ENCODE data around the gene PTPN1.
"Not testable (repeated sequence)": the region's sequence is repeated elsewhere in the genome, so short reads cannot be mapped to it uniquely, and the experiment has no call there.

The PTPN1 gene

GRCh38 chr20:50590348-50590664 lies 80.1 kb downstream of the PTPN1 start:
- DNase-seq (ENCODE audit: low read depth in 3 of 3), result no peak

GRCh38 chr20:50591233-50591852 lies 81.2 kb downstream of the PTPN1 start:
- no peak for DNase-seq (ENCODE audit: low read depth in 3 of 3)

DNA sequence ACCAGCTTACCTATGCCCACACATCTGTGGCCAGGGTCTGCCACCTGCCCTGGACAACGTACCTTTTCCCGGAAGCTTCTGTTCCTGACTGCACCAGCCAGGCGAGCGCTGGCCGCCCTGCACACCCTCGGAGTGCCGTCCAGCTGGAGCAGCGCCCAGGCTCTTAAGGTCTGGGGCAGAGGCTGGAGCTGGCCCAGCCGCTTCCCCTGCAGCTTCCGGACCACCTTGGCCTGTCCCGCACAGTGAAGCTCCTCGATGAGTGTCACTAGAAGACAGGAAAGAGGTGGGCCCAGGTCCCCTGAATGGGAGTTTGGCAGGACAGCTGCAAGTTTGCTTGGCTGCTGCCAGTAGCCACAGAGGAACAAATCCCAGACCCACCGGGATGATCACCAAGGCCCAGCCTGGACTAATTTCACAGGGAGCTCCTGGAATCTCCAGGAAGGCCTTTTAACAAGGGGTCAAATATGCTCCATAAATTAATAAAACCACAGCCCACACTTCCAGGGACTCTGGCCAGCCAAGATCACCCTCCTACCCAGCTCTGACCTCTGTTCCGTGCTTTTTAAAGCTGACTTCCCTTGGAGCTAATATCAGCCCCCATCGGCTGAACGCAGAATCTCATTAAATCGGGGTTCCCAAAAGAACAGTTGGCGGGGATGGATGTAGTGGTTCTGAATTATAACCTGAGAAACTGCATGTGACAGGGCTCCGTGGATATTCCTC lies 82.3 kb downstream of the PTPN1 start:
- DNase-seq (ENCODE audit: low read depth in 3 of 3), result no peak

GRCh38 chr20:50593005-50593335 lies 82.8 kb downstream of the PTPN1 start:
- DNase-seq (ENCODE audit: low read depth in 3 of 3), result no peak

- DNase-seq (ENCODE audit: low read depth in 3 of 3), result no peak
Observed at GRCh38 chr20:50594231-50594590, 84.0 kb downstream of the PTPN1 start.

DNA sequence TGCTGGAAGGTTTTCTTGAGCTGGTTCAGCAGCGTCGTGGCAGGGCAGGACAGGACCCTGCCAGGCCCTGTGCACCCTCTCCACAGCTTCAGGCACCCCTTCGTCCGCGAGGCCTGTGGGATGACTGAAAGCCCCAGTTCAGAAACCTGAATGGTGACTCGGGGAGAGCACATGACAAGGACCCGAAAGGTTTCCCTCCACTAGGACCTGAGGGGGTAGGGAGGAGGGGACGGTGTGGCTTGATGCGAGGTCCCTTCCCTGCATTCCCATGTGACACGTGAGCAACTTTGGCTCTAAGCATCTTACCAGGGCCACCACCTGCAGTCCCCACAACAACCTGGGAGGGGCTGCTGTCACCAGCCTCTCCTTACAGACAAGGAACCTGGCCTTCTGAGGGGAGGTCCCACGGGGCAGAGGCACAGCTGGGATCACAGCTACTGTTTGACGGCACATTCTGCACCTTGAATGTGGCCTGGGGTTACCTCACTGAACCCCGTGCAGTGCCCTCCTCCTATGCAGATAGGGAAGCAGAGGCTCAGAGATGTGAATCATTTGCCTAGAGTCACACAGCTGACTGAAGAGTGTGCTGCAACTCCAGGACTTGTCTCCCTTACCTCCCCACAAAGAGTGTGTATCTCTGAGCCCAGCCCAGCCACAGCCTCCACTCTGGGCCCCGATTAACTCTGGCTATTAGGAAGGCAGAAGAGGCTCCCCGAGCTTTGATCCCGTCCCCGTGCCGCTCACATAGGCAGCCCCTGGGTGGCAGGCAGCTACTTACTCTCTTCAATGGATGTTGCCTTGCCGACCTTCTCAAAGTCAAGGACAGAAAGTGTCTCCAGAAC lies 84.6 kb downstream of the PTPN1 start:
- no peak for DNase-seq (ENCODE audit: low read depth in 3 of 3)

- DNase-seq (ENCODE audit: low read depth in 3 of 3), result no peak
Observed at GRCh38 chr20:50595433-50595895, 85.3 kb downstream of the PTPN1 start.

GRCh38 chr20:50595988-50596693 lies 86.0 kb downstream of the PTPN1 start:
- DNase-seq (ENCODE audit: low read depth in 3 of 3), result no peak

DNA sequence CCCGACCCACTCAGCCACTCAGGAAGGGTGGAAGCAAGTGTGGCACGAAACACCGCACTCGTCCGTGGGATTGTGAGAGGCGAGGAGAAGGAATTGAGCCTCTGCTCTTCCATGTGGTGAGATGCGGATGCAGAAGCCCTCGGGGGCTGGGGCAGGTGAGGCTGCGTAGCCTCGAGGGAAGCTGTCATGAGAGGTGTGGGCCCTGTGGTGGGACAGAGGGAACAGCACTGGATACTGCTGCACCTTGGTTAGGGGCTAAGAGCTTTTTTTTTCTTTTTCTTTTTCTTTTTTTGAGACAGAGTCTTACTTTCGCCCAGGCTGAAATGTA lies 86.5 kb downstream of the PTPN1 start:
- no peak for DNase-seq (ENCODE audit: low read depth in 3 of 3)

DNA sequence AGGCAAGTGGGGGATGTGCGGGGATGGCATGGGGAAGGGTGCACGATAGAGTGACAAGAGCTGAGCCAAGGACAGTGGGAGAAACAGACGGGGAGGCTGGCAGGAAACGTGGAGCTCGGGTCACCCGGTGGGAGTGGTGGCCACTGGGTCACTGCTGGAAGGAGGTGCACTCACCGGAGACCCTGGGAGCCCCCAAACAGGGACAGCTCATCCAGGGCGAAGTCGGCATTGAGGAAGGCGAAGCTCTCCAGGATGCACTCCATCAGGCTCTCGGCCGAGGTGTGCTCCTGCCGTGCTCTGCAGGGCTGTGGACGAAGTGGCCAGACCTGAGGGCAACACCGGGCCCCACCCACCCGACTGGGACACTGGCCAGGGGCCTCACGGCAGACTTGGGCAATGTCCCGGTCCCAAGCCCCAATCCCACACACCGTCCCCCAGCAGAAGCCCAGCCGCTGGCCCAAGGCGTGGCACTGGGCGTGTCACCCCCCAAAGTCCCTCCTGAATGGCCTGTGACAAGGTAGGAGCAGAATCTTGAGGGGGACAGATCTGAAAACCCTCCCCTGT lies 87.3 kb downstream of the PTPN1 start:
- no peak for DNase-seq (ENCODE audit: low read depth in 3 of 3)

GRCh38 chr20:50598074-50598473 lies 87.9 kb downstream of the PTPN1 start:
- no peak for DNase-seq (ENCODE audit: low read depth in 3 of 3)

GRCh38 chr20:50598768-50599167 lies 88.6 kb downstream of the PTPN1 start:
- DNase-seq (ENCODE audit: low read depth in 3 of 3), result not testable (repeated sequence)

DNA sequence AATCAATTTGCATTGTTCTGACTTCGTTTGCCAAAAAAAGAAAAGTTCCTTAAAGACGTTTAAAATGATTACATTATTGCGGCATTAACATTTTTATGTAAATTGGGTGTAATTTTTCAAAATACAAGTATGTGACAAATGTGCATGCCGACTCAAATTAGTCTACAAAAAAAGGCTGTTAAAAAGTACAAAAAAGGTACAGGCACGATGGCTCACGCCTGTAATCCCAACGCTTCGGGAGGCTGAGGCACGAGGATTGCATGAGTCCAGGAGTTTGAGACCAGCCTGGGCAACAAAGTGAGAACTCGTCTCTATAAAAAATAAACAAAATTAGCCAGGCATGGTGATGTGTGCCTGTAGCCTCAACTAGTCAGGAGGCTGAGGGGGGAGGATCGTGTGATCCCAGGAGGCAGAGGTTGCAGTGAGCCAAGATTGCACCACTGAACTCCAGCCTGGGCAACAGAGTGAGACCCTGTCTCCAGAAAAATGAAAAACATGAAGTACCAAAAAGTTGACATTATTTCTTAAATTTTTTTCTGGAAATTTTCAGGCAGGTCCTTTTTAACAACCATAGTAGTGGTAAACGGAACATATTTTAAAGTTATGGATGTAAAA lies 90.2 kb downstream of the PTPN1 start:
- no peak for DNase-seq (ENCODE audit: low read depth in 3 of 3)

GRCh38 chr20:50601511-50602431 lies 91.6 kb downstream of the PTPN1 start:
- no peak for DNase-seq (ENCODE audit: low read depth in 3 of 3)

GRCh38 chr20:50602432-50603088 lies 92.4 kb downstream of the PTPN1 start:
- no peak for DNase-seq (ENCODE audit: low read depth in 3 of 3)

DNA sequence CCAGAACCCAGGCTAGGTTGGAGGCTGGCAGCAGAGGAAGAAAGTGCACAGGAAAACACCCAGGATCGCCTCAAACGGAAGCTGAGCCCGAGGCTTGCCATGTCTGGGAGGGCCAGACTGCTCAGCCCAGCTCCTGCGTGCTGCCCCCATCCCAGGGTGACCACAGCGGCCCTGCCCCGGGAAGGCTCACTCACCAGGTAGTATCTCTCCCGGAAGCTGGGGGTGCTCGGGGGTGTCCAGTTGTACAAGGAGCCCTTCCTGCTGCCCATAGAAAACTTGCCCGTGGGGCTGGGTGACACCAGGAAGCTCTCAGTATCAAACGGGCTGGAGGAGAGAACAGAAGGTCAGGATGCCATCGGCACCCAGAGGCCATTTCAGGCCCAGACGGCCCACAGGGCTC lies 94.3 kb downstream of the PTPN1 start:
- no peak for DNase-seq (ENCODE audit: low read depth in 3 of 3)

DNA sequence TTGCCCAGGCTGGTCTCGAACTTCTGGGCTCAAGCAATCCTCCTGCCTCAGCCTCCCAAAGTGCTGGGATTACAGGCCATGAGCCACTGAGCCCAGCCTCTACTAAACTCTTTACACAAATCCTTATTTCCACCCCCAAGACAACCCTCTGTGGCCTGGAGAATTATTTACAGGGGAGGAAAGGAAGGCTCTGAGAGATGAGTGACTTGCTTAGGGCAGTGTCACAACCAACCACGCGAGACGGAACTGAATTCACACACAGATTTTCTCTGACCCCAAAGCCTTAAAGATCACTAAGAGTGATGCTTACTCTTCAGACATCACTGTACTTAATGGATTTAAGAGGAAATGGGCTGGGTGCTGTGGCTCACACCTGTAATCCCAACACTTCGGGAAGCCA lies 95.0 kb downstream of the PTPN1 start:
- DNase-seq (ENCODE audit: low read depth in 3 of 3), result no peak

- no peak for DNase-seq (ENCODE audit: low read depth in 3 of 3)
Observed at GRCh38 chr20:50607436-50607835, 97.3 kb downstream of the PTPN1 start.

DNA sequence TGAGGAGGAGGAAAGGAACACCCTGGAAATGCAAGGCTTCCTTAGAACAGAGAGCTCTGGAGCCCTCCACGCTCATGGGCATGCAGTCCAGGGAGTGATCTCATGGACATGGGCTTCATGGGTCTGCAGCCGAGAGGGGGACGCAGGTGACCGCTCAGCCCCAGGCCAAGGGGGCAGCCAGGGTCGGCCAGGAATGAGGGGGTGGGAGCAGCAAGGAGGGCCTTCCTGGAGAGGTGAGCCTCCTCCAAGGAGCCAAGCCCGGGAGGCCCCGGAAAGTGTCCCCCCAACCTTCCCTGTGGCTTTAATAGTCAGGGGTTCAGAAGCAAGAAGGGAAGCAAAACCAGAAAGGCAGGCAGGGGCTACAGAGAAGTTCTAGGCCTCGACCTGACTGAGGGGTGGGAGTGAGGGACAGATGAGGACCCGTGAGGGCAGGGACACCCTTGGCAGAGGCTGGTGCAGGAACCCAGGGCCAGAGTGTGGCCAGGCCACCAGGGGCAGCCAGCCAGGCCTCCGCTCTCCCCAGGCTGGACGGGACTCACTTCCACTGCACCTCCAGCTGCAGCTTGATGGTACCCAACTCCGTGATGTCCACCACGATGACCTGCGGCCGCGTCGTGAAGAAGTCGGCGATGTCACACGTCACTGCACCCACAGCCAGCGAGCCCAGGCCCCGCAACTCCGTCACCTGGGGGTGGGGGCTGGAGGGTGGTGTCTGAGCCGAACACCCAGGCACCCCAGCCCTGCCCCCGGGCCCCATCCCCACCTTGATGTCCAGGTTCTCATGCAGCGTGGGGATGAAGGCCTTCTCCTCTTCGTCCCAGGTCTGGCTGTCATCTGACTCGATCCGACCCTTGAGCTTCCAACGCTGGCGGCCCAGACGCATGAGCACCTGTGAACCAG lies 97.9 kb downstream of the PTPN1 start:
- no peak for DNase-seq (ENCODE audit: low read depth in 3 of 3)

Data from stimulated activated CD4-positive, alpha-beta T cell treated with anti-CD3 and anti-CD28 coated beads, TNF-alpha, amount 100 ng/mL, for 4 hours (primary cell).